VCaP (cell line): ENCODE data around the gene TM9SF2.
"Not testable (repeated sequence)": the region's sequence is repeated elsewhere in the genome, so short reads cannot be mapped to it uniquely, and the experiment has no call there.

Source experiments
- H3K27ac ChIP-seq: fragments of 450-650 bp; 2 replicates; pipeline ENCODE4 v1.5.1; 2017
- TF ChIP-seq, protein P1 (sequence below): fragments of 450-650 bp; conservative IDR thresholded peaks from 2 replicates; pipeline ENCODE4 v1.5.1; 2017; ENCODE audit warnings: mild to moderate bottlenecking, moderate library complexity

TM9SF2 gene, protein sequence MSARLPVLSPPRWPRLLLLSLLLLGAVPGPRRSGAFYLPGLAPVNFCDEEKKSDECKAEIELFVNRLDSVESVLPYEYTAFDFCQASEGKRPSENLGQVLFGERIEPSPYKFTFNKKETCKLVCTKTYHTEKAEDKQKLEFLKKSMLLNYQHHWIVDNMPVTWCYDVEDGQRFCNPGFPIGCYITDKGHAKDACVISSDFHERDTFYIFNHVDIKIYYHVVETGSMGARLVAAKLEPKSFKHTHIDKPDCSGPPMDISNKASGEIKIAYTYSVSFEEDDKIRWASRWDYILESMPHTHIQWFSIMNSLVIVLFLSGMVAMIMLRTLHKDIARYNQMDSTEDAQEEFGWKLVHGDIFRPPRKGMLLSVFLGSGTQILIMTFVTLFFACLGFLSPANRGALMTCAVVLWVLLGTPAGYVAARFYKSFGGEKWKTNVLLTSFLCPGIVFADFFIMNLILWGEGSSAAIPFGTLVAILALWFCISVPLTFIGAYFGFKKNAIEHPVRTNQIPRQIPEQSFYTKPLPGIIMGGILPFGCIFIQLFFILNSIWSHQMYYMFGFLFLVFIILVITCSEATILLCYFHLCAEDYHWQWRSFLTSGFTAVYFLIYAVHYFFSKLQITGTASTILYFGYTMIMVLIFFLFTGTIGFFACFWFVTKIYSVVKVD

DNA sequence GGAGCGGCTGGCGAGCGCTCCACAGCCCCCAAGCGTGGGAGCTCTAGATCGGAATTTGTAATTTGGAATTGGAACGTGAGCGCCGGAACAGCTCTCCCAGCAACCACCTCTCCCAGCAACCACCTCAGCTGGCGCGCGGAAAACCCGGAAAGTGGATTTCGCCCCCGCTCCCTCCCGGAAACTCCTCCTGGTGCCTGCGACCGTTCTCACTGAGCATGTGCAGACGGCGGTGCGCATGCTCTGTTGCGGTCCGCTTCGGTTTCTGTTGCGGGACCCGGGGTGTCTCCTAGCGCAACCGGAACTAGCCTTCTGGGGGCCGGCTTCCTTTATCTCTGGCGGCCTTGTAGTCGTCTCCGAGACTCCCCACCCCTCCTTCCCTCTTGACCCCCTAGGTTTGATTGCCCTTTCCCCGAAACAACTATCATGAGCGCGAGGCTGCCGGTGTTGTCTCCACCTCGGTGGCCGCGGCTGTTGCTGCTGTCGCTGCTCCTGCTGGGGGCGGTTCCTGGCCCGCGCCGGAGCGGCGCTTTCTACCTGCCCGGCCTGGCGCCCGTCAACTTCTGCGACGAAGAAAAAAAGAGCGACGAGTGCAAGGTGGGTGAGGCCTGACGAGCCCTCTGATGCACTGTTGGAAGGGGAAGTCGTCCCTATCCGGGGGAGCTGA is at the start of gene TM9SF2:
TM9SF2 (plus strand) TSS at position 289 of the 664 bp plus-strand sequence; CDS start at position 424, 135 bp downstream.
- peak within 1 kb of the TSS; percentile 94 for H3K27ac ChIP-seq
- TF ChIP-seq, protein P1, sequence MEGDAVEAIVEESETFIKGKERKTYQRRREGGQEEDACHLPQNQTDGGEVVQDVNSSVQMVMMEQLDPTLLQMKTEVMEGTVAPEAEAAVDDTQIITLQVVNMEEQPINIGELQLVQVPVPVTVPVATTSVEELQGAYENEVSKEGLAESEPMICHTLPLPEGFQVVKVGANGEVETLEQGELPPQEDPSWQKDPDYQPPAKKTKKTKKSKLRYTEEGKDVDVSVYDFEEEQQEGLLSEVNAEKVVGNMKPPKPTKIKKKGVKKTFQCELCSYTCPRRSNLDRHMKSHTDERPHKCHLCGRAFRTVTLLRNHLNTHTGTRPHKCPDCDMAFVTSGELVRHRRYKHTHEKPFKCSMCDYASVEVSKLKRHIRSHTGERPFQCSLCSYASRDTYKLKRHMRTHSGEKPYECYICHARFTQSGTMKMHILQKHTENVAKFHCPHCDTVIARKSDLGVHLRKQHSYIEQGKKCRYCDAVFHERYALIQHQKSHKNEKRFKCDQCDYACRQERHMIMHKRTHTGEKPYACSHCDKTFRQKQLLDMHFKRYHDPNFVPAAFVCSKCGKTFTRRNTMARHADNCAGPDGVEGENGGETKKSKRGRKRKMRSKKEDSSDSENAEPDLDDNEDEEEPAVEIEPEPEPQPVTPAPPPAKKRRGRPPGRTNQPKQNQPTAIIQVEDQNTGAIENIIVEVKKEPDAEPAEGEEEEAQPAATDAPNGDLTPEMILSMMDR, result no peak

DNA sequence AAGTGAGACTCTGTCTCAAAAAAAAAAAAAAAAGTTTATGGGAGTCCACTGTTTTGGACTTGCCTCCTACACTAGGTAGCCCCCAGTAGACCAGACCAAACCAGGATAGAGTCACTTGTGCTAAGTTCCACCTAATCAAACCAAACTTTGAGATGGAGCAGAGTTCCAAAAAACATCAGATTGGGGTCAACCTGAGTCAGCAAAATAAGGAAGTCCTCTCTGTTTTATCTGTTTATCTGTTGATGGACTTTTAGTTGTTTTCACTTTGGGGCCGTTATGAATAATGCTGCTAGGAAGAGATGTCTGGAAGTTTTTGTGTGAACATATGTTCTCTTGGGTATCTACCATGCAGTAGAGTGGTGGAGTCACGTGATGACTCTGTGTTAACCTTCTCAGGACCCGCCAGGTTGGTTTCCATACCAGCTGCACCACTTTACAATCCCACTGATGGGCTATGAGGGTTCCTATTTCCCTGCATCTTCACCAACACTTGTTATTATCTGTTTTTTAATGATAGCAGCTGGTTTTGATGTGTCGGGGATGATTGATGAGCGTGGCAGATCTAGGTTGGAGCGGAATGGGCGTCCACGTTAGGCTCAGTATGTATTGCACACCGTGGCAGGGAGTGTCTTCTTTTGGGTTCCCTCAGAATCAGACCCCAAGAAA is 46.6 kb upstream of the TM9SF2 start:
- TF ChIP-seq, protein P1, result no peak
- no peak overlapping the region for H3K27ac ChIP-seq

DNA sequence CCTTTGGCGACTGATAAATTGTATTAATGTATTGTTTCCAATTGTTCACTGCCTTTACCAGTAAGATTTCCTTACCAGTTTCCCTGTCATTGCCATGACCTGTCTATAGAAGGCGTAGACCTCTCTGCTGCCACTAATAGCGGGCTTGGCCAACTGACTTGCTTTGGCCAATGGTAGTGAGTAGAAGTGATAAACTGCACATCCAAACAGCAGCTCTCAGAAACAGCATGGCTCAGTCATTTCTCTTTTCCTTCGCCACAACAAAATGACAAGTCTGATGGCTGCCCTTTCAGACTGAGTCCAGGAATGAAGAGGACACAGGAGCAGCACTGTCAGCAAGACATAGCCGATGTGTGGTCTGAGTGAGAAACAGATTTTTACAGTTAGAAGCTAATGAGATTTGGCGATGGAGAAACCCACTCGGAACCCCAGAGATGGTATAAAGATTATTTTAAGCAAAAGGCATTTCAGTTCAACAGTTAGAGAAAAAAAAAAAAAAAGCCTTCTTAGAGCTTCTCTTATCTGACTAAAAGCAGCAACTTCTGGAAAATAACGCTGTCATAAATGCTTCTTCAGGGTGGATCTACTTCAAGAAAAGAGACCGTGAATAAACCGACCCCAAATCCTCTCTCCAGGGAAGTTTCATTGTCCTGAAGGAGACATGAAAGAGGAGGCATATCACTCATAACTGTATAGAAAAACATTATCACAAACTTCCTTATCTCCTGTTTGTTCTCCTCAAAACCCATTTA is 42.0 kb upstream of the TM9SF2 start:
- TF ChIP-seq, protein P1, result no peak
- H3K27ac ChIP-seq, result no peak overlapping the region

DNA sequence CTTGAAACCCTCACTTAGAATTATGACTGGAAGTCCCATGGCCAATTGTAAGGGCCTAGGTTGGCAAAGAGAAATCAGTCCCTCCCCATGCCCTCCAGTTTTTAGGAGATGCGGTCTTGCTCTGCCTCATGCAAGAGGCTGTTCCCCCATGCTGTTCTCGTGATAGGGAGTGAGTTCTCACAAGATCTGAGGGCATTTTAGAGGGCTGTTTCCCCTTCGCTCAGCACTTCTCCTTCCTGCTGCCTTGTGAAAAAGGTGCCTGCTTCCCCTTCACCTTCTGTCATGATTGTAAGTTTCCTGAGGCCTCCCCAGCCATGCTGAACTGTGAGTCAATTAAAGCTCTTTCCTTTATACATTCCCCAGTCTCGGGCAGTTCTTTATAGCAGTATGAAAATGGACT is 40.5 kb upstream of the TM9SF2 start:
- H3K27ac ChIP-seq, result not testable (repeated sequence)

DNA sequence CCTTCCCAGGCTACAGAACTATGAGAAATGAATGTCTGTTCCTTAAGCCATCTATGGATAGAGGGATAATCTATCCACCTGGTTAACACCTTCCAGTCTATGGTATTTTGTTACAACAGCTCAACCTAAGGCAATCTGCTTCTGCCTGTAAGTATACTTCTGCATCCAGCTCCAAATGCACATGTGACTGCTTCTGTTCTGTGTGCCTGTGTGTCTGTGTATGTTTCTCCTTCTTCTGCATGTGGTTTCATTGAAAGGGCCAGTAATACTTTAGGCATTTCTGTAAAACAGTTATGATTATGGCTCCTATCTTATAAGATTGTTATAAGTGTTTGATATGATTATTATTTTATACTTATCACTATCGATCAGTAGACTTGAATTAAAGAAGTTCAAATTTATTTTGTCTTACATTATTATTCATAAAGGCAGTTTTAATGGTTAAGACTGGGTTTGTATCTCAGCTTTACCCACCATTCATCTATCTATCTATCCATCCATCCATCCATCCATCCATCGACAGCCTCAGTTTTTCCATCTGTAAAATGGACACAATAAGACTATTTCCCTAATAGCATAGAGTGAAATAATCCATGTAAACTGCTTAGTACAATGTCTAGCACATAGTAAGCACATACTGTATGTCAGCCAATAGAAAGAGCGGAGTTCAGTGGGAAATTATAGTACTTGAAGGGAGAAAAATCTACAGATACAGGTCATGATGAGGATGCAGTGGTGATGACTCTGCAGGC is 37.5 kb upstream of the TM9SF2 start:
- no peak overlapping the region for H3K27ac ChIP-seq
- TF ChIP-seq, protein P1, result no peak

DNA sequence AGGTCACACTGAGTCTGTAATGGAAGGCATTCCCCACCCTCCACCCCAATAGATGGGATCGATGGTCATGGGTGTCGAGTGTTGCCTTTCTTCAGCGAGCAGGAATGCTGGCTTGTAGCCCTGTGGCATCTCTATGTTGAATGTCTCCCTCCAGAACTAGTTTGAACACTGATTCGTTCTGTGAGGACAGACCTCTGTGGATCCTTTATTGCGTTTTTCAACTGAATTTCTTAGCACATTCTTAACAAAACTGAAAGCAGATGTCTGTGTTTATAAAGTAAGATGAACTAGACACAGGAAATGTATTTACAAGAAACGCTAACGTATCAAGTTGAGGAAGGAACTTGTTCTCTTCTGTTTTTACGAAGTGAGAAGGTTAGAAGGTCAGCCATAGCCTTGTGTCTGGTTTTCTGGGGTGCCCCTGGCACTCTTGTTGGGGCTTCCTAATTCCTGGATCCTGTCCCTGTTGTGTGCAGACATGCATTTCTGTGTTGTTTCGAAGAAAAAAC is 36.8 kb upstream of the TM9SF2 start:
- TF ChIP-seq, protein P1, result no peak
- no peak overlapping the region for H3K27ac ChIP-seq

DNA sequence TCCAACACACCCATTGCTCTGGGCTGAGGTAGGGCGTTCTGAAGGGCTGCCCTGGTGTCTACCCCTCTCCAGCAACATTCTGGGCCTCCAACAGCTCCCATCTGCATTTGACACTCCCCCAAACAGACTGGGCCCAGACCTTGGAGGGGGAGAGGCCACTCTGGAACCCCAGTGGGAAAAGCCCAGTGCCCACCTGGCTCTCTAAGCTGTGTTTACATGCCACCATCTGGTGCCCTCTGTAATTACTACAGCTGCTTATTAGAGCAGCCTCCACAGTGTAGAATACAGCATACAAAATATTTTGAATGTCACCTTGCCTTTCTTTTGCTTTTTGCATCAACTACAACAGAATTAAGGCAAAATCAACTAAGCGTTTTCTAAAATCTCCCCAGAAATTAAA is 35.8 kb upstream of the TM9SF2 start:
- TF ChIP-seq, protein P1, result no peak
- H3K27ac ChIP-seq, result no peak overlapping the region
